GOT3 (cell line): ENCODE data around the gene PLXNA4.

Source experiments
- DNase-seq: peaks from one replicate; lab custom pipeline; 2025; ENCODE audit warnings: mixed read lengths; lab: John Stamatoyannopoulos, UW

PLXNA4 gene

DNA sequence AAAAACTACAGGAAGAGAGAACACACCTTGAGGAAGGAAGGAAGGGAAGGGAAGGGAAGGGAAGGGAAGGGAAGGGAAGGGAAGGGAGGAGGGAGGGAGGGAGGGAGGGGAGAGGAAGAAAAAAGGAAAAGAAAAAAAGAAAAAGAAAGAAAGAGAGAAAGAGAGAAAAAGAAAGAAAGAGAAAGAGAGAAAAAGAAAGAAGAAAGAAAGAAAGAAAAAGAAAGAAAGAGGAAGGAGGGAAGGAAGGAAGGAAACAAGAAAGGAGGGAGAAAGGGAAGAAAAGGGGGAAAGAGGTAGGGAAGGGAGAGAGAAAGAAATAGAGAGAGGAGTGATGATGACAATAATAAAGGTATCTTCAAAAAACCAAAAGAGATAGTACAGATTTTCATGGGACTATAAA, 12.3 kb upstream of the PLXNA4 start:
- no peak for DNase-seq

DNA sequence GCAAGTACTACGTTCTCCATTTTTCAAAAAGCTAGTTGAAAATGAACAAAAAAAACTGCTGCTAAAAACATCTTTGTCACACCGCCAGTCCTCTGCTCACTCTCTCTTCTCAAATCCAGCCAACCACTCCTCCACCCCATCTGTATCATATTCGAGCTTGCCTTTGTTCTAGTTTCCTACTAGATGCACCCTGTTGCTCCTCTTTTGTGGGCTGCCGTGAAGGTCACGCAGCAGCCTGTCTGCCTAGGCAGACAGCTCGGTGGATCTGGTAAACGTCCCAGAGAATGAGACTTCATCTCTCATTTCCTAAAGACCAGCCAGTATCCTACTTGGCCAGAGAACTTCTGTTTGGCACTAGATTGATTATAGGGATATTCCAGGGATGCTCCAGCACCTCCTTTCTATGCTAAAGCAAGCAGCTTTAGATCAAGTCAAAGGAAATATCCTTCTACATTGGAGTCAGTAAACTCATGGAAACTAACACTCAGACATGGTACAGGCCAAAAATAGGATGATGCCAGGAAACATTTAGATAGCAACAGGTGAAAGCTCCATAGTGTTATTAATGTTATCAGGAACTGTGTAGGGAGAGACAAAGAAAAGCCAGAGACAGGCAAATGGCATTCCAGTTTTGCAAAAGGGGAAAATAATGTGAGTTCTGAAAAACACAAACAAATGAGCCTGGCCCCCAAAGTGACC, 8.7 kb upstream of the PLXNA4 start:
- DNase-seq, result no peak

DNA sequence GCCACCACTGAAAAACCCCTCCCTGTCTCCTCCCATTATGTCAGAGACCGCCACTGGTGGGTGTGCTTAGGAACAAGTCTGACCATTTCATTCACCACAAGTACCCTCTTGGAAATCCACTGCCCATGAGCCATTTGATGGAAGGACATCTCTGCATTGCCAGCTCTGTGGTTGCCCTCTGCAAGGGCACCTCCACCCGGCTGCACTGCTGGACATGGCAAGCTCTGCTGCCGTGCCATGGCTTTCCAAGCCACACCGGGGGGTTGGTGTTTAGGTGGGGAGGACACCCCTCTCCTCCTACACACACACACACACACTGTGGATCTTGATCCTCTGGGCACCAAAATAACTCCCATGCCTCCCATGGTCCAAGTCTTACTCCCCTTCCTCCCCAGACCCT, 5.2 kb upstream of the PLXNA4 start:
- no peak for DNase-seq

DNA sequence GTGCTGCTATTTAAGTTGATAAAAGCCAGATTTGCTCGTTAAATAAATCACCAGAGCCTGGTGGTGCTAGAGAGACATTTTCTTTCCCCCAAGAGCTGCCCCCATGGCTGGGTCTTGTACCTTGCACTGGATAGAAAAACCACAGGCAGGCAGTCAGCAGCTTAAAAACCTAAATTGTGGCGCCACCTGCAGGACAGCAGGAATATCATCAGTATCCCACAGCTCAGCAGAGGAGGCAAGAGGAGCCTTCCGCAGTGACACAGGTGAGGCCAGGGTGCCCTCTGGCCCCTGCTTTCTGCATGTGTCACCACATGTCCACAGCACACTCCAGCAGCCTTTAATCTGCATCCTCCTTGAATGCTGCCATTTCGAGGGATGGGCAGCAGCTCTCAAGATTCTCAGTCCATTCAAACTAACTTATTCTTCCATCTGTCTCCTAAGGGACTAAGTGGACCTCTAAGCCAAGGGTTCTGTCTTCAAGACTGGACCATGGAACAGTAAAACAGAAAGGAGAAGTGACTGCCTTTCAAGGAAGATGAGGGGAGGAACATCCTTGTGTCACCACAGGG, 4.5 kb upstream of the PLXNA4 start:
- no peak for DNase-seq

DNA sequence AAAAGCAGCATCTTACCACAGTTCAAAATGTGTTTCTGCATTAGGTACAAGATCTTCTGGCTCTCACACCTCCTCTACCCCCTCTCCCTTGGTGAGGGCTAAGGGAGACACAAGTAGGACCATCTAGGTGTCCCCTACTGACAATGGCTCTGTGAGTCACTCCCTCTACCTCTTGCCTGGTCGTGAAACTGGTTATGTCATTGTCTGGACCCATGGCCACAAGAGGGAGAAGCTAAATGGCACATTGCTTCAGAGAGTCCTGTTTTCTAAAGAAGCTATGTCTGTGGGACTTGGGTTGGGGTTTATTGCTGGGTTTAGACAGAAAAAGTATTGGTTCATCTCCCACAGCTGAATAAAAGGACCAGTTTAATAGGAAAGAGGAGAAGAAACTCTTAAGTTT, 4.0 kb upstream of the PLXNA4 start:
- no peak for DNase-seq

DNA sequence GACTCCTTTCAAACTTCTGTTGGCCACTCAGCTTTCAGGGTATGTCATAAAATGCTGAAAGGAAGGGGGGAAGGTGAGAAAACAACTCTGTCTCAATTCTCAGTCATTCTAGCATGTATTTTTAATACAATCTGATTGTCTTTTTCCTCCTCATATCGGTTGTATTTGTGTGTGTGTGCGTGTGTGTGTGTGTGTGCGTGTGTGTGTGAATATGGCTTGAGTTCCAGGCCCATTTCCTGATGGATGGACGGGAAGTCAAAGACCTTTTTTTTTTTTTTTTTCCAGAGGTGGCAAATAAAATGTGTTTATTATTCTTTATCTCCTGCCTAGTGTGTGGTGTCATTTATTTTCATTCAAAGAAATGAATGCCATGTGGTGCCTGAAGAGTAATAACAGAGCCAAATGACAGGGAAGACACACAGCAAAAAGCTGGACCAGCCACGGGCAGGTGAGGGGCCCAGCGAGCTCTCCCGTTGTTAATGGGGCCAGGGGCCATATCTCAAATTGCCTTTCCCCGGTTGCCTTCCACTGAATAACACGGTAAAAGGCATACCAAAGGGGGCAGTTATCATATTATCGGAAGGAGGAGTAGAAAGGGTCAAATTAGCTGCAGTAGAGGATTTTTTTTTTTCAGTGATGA, 3.1 kb upstream of the PLXNA4 start:
- DNase-seq, result no peak

DNA sequence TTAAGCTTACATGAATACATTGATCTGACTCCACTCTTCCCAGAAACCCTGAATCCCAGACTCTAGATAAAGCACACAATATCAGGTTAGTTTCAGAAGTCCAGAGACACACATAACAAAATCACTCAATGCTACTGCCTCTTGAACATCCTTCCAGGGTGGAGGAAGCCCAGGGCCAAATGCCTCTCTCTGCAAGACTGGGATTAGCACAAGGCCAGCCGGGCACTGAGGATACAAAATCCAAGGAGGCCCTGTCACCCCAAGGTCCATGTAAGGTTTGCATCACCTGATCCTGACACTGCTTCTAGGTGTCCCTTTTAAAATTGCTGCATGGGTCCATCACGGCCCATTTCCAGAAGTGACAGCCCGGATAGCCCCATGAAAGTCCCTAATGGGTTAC, 2.6 kb upstream of the PLXNA4 start:
- no peak for DNase-seq

DNA sequence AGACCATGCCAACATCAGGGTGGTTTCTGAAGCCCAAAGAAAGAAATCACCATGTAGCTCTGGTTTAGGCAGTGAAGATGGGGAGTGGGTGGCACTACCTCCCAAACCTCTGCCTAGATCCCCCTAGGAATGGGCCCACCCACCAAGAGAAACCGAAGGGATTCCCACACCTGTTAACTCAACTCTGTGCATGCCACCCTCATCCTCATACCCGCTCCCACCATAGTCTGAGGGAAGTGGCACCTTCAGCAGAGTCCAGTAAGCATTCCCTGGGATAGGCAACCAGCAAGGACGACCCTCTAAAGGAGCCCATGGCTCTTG, 1.7 kb upstream of the PLXNA4 start:
- no peak for DNase-seq

DNA sequence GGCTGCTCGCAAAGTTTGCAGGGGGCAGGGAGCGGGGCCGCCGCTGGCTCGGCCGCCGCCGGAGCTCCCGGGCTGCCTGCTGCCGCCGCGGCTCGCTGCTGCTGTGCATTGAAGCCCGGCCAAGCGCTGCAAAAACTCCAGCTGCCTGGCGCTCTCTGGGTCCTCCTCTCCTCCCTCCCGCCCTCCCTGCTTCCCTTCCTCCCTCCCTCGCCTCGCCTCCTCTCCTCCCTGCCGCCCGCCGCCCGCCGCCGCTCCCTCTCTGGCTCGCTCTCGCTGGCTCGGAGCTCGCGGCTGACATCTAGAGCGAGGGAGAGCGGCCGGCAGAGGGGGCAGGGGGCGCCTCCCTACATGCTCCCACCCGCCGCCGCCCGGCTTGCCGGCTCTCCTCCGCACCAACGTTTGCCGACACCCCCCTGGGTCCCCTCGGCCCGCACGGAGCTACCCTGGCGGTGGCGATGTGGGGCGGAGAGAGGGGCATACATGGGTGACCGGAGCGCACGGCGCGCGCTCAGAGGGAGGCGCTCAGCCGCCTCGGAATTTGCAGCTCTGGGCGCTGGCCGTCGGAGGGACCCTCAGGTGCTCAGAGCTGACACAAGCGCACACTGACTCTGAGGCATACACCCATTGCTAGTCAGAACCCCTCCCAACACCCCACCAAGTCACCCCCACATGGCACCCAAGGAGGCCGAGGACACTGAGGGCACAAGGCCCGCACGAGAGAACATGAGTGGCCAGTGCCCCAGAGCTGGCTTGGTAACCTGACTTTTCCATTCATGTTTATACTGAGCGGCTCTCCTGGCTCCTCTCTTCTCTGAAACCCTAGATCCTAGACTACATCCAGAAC, 1.2 kb upstream of the PLXNA4 start:
- DNase-seq, result no peak

DNA sequence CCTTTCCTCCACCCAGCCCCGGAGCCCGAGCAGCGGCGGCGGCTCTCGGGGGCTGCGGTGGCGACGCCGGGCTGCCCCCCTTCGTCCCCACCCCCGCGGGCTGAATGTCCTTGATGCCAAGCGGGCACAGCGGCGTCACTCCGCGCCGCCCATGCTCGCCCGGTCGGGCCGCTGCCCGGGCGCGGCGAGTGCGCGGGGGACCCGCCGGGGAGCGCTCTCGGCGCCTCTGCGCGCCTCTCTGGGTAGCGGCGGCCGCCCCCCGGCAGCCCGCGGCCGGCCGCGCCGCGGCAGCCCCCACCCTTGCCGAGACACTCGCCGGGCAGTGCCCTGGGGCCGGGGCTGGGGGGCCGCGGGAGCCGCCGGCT, 433 bp upstream of the PLXNA4 start:
- no peak for DNase-seq

DNA sequence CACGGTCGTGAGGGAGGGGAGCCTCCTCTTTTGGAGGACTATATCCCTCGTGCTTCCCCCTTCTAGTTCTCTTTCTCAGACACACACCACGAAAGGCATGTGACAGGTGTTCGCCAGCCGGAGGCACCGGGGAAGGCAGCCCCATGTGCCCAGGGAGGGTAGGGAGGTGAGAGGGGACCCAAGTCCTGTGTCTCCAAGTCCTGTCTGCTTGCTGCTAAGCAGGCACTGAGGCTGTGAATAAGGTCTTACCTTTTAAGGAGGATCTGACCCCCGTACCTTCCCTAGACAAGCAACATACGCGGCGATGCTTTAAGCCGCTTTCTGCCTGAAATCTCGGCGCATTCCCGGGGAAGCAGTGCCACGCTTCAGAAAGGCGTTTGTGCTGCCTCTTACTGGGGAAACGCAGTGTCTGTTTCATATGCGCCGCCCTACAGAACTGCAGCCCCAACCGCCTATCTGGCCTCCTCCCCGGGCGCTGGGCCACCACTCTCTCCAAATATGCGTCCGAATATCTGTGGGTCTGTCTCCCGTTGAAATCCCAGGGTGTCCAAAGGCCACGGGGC, 770 bp downstream of the PLXNA4 start:
- DNase-seq, result no peak

DNA sequence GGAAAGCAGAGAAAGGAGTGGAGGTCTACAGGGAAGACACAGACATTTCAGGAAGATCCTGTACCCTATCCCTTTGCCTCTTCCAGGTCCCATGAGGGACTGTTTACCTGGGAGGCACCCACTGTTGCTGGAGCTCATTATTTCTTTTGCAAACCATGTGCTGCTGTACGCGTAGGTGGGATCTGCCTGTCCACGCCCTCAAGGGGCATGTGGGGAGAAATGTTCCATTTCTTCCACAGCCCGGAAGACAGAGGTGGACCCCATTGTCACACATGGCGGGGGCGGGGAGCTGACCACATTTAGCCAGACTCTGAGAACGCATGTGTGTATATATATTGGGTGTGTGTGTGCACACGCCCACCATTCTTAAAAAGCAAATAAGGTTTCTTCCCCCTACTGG, 2.0 kb downstream of the PLXNA4 start:
- no peak for DNase-seq

DNA sequence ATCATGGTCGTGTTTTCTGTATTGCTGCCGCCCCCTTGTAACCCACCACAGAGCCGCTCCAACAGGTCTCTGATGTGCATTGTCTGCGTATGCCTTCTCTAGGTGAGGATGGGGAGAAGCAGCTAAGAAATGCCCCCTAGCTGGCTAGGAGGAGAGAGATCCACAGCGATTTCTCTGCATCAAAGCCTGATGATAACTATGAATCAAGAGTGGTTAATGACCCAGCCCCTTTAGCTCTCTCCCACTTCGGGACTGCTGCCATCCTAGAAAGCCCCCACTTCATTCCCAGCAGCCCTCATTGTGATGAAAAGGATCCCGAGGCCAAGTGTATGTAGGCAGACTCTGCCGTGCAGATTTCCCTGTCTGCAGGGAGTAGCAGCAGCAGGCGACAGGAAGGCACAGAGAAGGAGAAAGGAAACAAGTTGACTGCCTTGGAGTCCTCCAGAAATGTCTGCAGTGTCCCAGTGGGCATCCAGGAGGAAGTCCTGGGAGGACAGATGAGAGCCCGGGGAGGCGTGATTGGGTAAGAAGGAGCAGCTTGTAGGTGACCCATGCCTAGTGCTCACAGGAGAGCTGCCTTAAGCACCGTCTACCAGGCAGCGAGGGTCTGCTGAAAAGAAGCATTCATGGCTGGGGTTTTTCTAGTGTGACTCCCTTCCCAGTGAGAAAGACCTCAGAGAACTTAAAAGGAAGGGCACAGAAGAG, 2.9 kb downstream of the PLXNA4 start:
- no peak for DNase-seq

DNA sequence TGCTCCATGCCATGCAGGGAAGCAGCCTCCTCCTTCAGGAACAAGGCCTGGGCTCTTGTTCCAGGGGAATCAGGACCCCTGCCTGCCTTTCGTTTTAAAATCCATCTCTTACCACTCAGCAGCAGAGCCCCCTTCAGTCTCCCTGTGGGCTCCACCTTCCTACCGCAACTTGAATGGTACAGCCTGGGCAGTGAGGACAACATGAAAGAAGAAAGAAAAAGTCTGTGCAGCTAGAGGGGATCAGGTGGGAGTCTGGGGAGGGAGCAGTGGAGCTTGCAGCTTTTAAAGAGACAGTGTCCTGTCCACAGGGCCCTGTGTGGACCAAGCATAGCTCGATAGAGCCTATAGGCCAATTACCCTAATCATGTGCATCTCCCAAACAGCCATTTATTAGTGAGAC, 3.7 kb downstream of the PLXNA4 start:
- DNase-seq, result no peak

DNA sequence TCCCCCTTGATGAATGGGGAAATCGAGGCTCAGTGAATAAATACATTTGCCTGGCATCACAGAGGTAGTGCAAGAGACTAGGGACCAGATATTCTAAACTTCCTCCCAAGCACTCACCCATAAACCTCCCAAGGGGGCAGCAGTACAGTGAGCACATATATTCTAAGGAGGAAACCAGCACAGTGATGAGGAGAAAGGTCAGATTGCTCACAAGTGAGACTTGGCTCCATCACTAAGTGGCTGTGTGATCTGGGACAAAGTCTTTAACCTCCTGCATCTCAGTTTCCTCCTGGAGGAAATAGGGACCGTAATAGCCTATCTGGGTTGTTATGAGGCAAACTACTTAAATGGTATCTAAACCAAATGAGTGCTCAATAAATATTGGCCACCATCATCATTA, 4.3 kb downstream of the PLXNA4 start:
- no peak for DNase-seq

DNA sequence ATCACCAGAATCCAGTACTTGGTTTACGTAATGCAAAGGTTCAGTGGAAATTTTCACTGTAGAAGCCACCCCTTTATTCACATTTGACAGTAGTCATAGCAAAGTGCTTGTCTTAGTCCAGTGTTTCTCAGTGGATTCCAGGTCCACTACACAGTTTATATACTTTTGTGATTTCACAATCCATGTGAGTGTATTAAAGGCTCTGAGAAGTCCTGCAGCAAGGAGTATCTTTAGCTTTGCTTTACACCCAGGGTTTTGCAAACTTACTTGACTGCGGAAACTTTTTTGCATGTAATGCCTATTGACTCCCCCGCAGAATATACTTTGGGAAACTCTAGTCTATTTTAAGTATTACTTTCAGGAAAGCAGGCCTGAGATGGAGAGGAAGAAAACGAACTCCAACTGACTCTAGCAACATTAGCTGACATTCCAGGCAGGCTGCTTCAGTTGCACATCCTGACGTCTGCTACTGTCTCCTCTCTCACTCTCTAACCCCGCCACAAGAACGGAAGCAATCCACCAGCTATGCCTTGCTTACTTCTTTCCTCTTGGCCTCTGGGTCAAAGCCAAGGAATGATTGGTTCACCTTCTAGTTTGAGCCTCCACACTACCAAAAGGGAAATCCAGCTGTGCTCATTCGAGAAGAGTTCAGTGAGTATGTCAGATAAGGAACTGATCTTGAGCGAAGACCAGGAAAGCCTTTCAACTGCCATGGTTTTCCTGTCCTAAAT, 6.2 kb downstream of the PLXNA4 start:
- DNase-seq, result no peak

DNA sequence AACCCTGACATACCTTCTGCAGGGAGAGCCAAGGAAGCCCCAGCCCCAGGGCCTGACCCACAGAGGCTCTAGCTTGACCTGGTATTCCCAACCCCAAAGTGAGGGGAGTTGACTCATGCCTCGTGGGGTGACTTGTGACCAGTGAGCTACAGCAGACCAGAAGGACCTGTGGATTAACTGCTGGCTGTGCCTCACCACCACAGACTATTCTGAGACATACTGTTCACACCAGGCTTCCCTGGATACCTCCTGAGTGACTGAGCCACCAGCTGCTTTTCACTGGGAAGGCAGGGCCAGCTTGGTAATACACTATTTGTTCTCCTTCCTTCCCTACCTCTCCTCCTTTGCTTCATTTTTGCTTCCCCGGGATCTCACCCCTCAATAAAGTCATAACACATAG, 7.3 kb downstream of the PLXNA4 start:
- DNase-seq, result no peak

DNA sequence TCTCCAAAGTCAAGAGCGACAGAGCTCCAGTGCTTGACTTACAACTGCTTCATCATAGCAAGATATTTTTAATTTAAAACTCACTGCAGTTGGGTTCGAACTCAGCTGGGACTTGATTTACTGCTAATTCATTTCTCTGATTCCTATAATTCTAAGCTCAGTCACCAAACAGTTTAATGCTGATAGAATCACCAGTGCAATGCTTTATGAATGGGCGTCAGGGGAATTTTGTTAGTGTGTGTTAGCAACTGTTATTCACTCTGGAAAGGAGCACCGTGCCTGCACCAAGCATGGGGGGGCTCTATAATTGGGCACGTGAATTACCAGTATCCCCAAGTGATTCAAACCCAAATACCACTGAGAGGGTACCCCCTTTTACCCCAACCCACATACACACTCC, 10.4 kb downstream of the PLXNA4 start:
- no peak for DNase-seq

DNA sequence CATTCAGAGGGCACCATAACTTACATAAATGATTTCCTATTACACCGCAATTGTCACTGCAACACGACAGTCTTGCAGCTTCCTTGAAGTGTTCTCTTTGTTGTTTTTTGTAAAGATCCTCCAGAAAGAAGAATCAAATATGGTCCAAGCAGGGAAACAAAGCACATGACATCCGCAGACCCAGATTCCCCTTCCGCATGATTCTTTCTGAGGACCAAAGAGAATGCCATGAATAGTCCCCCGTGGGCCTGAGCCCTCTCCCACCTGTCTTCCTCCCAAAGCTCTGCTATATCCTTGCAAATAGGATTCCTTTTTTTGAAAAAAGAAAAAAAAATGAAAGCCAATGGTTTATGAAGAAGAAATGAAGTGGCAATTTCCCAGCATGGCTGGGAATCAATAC, 10.8 kb downstream of the PLXNA4 start:
- no peak for DNase-seq

DNA sequence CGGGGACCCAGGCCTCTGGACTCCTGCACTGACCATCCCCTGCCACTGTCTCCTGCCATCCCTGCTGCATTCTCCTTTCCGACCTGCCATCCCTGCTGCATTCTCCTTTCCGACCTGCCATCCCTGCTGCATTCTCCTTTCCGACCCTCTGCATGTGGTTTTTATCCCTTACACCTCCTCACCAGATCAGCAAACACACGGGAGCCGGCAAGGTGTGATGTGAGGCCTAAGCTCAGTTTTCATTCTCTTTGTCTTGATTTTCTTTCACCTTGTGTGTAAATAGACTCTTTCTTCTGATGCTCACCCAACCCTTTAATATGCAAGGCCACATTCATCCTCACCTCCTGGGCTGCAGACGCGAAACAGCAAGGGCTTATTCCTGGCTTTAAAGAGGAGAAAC, 11.4 kb downstream of the PLXNA4 start:
- DNase-seq, result no peak

DNA sequence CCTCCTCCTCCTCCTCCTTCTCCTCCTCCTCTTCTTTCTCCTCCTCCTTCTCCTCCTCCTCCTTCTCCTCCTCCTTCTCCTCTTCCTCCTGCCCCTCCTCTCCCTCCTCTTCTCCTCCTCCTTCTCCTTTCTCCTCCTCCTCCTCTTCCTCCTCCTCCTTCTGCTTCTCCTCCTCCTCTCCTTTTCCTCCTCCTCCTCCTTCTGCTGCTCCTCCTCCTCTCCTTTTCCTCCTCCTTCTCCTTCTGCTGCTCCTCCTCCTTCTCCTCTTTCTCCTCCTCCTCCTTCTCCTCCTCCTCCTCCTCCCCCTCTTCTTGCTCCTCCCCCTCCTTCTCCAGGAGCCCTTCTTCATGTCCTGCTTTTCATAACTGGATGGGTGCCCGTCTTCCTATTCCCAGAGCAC, 12.2 kb downstream of the PLXNA4 start:
- DNase-seq, result no peak

DNA sequence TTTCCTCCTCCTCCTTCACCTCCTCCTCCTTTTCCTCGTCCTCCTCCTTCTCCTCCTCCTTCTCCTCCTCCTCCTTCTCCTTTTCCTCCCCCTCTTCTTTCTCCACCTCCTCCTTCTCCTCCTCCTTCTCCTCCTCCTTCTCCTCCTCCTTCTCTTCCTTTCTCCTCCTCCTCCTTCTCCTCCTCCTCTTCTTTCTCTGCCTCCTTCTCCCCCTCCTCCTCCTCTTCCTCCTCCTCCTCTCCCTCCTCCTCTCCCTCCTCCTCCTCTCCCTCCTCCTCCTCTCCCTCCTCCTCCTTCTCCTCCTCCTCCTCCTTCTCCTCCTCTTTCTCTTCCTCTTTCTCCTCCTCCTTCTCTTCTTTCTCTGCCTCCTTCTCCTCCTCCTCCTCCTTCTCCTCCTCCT, 13.6 kb downstream of the PLXNA4 start:
- DNase-seq, result no peak
